ENCODE measurements around the gene GALNT9.

Gene GALNT9

GRCh38 chr12:132236129-132236929 lies 93.1 kb downstream of the GALNT9 start:
- TF ChIP-seq CTCF (IDR thresholded peaks at IDR 0.05; ENCODE audit: extremely low read depth, missing control alignments): no peak

GRCh38 chr12:132235116-132235820 lies 94.1 kb downstream of the GALNT9 start:
- DNase-seq (ENCODE audit: low spot score): no peak
- TF ChIP-seq CTCF (IDR thresholded peaks at IDR 0.05; ENCODE audit: extremely low read depth, missing control alignments): no peak

More at GRCh38 chr12:132236129-132236929, 93.1 kb downstream of the GALNT9 start:
- DNase-seq (ENCODE audit: low spot score): no peak

- no peak for DNase-seq (ENCODE audit: low spot score)
These were observed 99.0 kb downstream of the GALNT9 start for GRCh38 chr12:132230381-132230780.

GRCh38 chr12:132229926-132230325 lies 99.5 kb downstream of the GALNT9 start:
- DNase-seq (ENCODE audit: low spot score): no peak

More at GRCh38 chr12:132230381-132230780, 99.0 kb downstream of the GALNT9 start:
- no peak for TF ChIP-seq CTCF (IDR thresholded peaks at IDR 0.05; ENCODE audit: extremely low read depth, missing control alignments)

GRCh38 chr12:132229193-132229760 lies 100.1 kb downstream of the GALNT9 start:
- no peak for DNase-seq (ENCODE audit: low spot score)

More at GRCh38 chr12:132229926-132230325, 99.5 kb downstream of the GALNT9 start:
- TF ChIP-seq CTCF (IDR thresholded peaks at IDR 0.05; ENCODE audit: extremely low read depth, missing control alignments): no peak

GRCh38 chr12:132228476-132229192 lies 100.8 kb downstream of the GALNT9 start:
- no peak for TF ChIP-seq CTCF (IDR thresholded peaks at IDR 0.05; ENCODE audit: extremely low read depth, missing control alignments)
- DNase-seq (ENCODE audit: low spot score): no peak

More at GRCh38 chr12:132229193-132229760, 100.1 kb downstream of the GALNT9 start:
- TF ChIP-seq CTCF (IDR thresholded peaks at IDR 0.05; ENCODE audit: extremely low read depth, missing control alignments): no peak

Data from GM20000 (cell line).